WTC11 (cell line): ENCODE measurements around the gene KRTAP10-9. TPM values are rescaled to one million over a fixed set of nuclear protein-coding genes. Genes with fewer than 3 reads are reported as not detected.
"Not testable (repeated sequence)": the region's sequence is repeated elsewhere in the genome, so short reads cannot be mapped to it uniquely, and the experiment has no call there.

Experiments used
- ATAC-seq: fragments of 200-7000 bp; cut with Tn5 transposase; 2 replicates; pipeline ENCODE4 v1.10.0; 2021; ENCODE audit warnings: mild to moderate bottlenecking, moderate library complexity
- CTCF ChIA-PET: fragments of 300-600 bp; sonication (Branson Sonifier 250); formaldehyde crosslinking; loops from one replicate; lab custom pipeline; 2021; ENCODE audit warnings: antibody characterized with exemption; lab: Charles Lee
- POLR2A ChIA-PET: fragments of 350-600 bp; sonication (Branson Sonifier 250); formaldehyde crosslinking; loops from one replicate; lab custom pipeline; 2021; ENCODE audit warnings: antibody characterized with exemption; lab: Charles Lee
- DNase-seq: peaks from one replicate; pipeline ENCODE4 v3.0.0; 2021; ENCODE audit warnings: low spot score
- H3K27ac Mint-ChIP-seq: 2 replicates; pipeline ENCODE4 v1.8.0; 2021; ENCODE audit warnings: mixed read lengths
- H3K27me3 Mint-ChIP-seq: 2 replicates; pipeline ENCODE4 v1.8.0; 2021; ENCODE audit warnings: low read depth, mild to moderate bottlenecking, moderate library complexity, mixed read lengths
- H3K36me3 Mint-ChIP-seq: 2 replicates; pipeline ENCODE4 v1.8.0; 2021; ENCODE audit warnings: mixed read lengths
- H3K4me1 Mint-ChIP-seq: 2 replicates; pipeline ENCODE4 v1.8.0; 2022; ENCODE audit warnings: mixed read lengths
- H3K4me3 Mint-ChIP-seq: 2 replicates; pipeline ENCODE4 v1.8.0; 2021; ENCODE audit warnings: mild to moderate bottlenecking, moderate library complexity, mixed read lengths
- H3K9me3 Mint-ChIP-seq: 2 replicates; pipeline ENCODE4 v1.8.0; 2021; ENCODE audit warnings: mixed read lengths
- ATF6 ChIP-seq: sonication (generic); formaldehyde crosslinking; IDR thresholded peaks from 2 replicates; pipeline ENCODE4 v1.8.1; 2023; ENCODE audit warnings: mild to moderate bottlenecking, missing genetic modification reagents
- ELF4 ChIP-seq: sonication (generic); formaldehyde crosslinking; IDR thresholded peaks from 2 replicates; pipeline ENCODE4 v1.8.1; 2022; ENCODE audit warnings: low read depth, mild to moderate bottlenecking, moderate library complexity, missing genetic modification reagents
- ESRRA ChIP-seq: sonication (generic); formaldehyde crosslinking; IDR thresholded peaks from 2 replicates; pipeline ENCODE4 v1.8.1; 2022; ENCODE audit warnings: mild to moderate bottlenecking, missing genetic modification reagents, borderline replicate concordance
- ETV6 ChIP-seq: sonication (generic); formaldehyde crosslinking; IDR thresholded peaks from 2 replicates; pipeline ENCODE4 v1.8.1; 2022; ENCODE audit warnings: mild to moderate bottlenecking, missing genetic modification reagents
- FOXJ3 ChIP-seq: sonication (generic); formaldehyde crosslinking; IDR thresholded peaks from 2 replicates; pipeline ENCODE4 v1.9.0; 2021; ENCODE audit warnings: missing genetic modification reagents, mild to moderate bottlenecking, borderline replicate concordance
- IRF1 ChIP-seq: sonication (generic); formaldehyde crosslinking; IDR thresholded peaks from 2 replicates; pipeline ENCODE4 v1.8.0; 2023; ENCODE audit warnings: missing genetic modification reagents
- NR1H2 ChIP-seq: sonication (generic); formaldehyde crosslinking; IDR thresholded peaks from 2 replicates; pipeline ENCODE4 v1.9.0; 2021; ENCODE audit warnings: mild to moderate bottlenecking, moderate library complexity, missing genetic modification reagents
- ZNF416 ChIP-seq: fragments of 250-450 bp; sonication (Bioruptor Pico); IDR thresholded peaks from 2 replicates; pipeline ENCODE4 v1.9.0; 2021; ENCODE audit warnings: mild to moderate bottlenecking, inconsistent platforms
- ZNF423 ChIP-seq: fragments of 250-450 bp; sonication (Bioruptor Pico); IDR thresholded peaks from 2 replicates; pipeline ENCODE4 v2.1.2; 2022; ENCODE audit warnings: mild to moderate bottlenecking, moderate library complexity
- total RNA-seq: library from RNA; stranded (reverse); gene quantifications from 3 replicates; pipeline ENCODE4 v1.2.3, GENCODE V29; 2021
- TF ChIP-seq, protein P1 (sequence below): fragments of 250-450 bp; sonication (Bioruptor Pico); IDR thresholded peaks from 2 replicates; pipeline ENCODE4 v1.9.0; 2021; ENCODE audit warnings: mild to moderate bottlenecking, borderline replicate concordance
- TF ChIP-seq, protein P2 (sequence below): fragments of 250-450 bp; sonication (Bioruptor Pico); IDR thresholded peaks from 2 replicates; pipeline ENCODE4 v2.1.2; 2022; ENCODE audit warnings: mild to moderate bottlenecking, moderate library complexity
- TF ChIP-seq, protein P3 (sequence below): fragments of 250-450 bp; sonication (Bioruptor Pico); IDR thresholded peaks from 2 replicates; pipeline ENCODE4 v1.9.0; 2021; ENCODE audit warnings: mild to moderate bottlenecking
- TF ChIP-seq, protein P4 (sequence below): sonication (generic); formaldehyde crosslinking; IDR thresholded peaks from 2 replicates; pipeline ENCODE4 v1.8.0; 2022; ENCODE audit warnings: mild to moderate bottlenecking, missing genetic modification reagents
- TF ChIP-seq, protein P5 (sequence below): sonication (generic); formaldehyde crosslinking; IDR thresholded peaks from 2 replicates; pipeline ENCODE4 v1.8.1; 2022; ENCODE audit warnings: low read depth, mild to moderate bottlenecking, moderate library complexity, missing genetic modification reagents, borderline replicate concordance

KRTAP10-9 gene
- total RNA-seq, 1 experiment from 2014 or later = not detected

DNA sequence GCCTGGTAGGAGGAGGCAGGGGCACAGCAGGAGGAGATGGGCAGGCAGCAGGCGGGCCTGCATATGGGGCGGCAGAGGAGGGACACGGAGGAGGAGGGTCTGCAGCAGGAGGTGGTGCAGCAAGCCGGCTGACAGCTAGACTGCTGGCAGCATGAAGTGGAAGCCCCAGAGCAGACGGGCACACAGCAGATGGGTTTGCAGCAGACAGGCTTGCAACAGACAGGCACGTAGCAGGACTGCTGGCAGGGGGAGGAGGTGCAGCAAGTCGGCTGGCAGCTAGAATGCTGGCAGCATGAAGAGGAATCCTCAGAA lies 47.1 kb upstream of the KRTAP10-9 start (continued):
- TF ChIP-seq, protein P1, sequence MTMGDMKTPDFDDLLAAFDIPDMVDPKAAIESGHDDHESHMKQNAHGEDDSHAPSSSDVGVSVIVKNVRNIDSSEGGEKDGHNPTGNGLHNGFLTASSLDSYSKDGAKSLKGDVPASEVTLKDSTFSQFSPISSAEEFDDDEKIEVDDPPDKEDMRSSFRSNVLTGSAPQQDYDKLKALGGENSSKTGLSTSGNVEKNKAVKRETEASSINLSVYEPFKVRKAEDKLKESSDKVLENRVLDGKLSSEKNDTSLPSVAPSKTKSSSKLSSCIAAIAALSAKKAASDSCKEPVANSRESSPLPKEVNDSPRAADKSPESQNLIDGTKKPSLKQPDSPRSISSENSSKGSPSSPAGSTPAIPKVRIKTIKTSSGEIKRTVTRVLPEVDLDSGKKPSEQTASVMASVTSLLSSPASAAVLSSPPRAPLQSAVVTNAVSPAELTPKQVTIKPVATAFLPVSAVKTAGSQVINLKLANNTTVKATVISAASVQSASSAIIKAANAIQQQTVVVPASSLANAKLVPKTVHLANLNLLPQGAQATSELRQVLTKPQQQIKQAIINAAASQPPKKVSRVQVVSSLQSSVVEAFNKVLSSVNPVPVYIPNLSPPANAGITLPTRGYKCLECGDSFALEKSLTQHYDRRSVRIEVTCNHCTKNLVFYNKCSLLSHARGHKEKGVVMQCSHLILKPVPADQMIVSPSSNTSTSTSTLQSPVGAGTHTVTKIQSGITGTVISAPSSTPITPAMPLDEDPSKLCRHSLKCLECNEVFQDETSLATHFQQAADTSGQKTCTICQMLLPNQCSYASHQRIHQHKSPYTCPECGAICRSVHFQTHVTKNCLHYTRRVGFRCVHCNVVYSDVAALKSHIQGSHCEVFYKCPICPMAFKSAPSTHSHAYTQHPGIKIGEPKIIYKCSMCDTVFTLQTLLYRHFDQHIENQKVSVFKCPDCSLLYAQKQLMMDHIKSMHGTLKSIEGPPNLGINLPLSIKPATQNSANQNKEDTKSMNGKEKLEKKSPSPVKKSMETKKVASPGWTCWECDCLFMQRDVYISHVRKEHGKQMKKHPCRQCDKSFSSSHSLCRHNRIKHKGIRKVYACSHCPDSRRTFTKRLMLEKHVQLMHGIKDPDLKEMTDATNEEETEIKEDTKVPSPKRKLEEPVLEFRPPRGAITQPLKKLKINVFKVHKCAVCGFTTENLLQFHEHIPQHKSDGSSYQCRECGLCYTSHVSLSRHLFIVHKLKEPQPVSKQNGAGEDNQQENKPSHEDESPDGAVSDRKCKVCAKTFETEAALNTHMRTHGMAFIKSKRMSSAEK (CRISPR knock-in tag) = no peak
- TF ChIP-seq ATF6 (no peak), ELF4 (no peak), ESRRA (no peak)
- TF ChIP-seq, protein P2, sequence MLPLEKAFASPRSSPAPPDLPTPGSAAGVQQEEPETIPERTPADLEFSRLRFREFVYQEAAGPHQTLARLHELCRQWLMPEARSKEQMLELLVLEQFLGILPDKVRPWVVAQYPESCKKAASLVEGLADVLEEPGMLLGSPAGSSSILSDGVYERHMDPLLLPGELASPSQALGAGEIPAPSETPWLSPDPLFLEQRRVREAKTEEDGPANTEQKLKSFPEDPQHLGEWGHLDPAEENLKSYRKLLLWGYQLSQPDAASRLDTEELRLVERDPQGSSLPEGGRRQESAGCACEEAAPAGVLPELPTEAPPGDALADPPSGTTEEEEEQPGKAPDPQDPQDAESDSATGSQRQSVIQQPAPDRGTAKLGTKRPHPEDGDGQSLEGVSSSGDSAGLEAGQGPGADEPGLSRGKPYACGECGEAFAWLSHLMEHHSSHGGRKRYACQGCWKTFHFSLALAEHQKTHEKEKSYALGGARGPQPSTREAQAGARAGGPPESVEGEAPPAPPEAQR (CRISPR knock-in tag) = no peak
- TF ChIP-seq, protein P3, sequence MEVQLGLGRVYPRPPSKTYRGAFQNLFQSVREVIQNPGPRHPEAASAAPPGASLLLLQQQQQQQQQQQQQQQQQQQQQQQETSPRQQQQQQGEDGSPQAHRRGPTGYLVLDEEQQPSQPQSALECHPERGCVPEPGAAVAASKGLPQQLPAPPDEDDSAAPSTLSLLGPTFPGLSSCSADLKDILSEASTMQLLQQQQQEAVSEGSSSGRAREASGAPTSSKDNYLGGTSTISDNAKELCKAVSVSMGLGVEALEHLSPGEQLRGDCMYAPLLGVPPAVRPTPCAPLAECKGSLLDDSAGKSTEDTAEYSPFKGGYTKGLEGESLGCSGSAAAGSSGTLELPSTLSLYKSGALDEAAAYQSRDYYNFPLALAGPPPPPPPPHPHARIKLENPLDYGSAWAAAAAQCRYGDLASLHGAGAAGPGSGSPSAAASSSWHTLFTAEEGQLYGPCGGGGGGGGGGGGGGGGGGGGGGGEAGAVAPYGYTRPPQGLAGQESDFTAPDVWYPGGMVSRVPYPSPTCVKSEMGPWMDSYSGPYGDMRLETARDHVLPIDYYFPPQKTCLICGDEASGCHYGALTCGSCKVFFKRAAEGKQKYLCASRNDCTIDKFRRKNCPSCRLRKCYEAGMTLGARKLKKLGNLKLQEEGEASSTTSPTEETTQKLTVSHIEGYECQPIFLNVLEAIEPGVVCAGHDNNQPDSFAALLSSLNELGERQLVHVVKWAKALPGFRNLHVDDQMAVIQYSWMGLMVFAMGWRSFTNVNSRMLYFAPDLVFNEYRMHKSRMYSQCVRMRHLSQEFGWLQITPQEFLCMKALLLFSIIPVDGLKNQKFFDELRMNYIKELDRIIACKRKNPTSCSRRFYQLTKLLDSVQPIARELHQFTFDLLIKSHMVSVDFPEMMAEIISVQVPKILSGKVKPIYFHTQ (CRISPR knock-in tag) = no peak

- DNase-seq, H3K27me3 Mint-ChIP-seq, H3K27ac Mint-ChIP-seq, H3K4me3 Mint-ChIP-seq, ATAC-seq, POLR2A ChIA-PET, H3K4me1 Mint-ChIP-seq: not testable (repeated sequence)
- CTCF ChIA-PET = interaction anchor here (1.0 to 2.2 kb wide), 4 partner anchors 31 to 213 kb away, joined by 3 to 9 read pairs (median 4); no protein-coding TSS in a partner anchor
- peaks cover 21% of the 10 kb centered on the region for H3K36me3 Mint-ChIP-seq
- H3K9me3 Mint-ChIP-seq = peaks cover 34% of the 10 kb centered on the region
Measured at GRCh38 chr21:44580231-44580821, 46.6 kb upstream of the KRTAP10-9 start, which contains the start of gene KRTAP10-5. Gene KRTAP10-5 (minus strand): TSS chr21:44580604. CDS start chr21:44580578, 26 bp downstream.

DNA sequence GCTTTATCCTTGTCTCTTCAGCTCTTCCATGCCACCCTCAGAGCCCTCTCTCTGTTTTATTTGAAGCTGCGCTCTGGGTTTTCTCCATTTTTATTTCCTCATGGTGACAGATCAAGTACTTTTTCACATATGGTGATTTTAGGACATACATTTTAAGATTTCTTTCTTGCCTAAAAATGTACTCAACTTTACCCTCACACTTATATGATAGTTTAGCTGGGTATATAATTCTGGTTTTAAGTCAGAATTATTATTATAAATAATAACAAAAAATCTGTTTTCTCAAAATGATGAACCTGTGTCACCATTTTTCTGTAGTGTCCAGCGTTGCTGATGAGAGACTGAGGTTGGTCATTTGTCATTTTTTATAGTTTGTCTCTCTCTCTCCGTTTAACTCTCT lies 45.7 kb upstream of the KRTAP10-9 start:
- CTCF ChIA-PET = interaction anchor here (0.6 to 2.2 kb wide), 3 partner anchors 38 to 138 kb away, joined by 4 read pairs; no protein-coding TSS in a partner anchor
- peaks cover 39% of the 10 kb centered on the region for H3K9me3 Mint-ChIP-seq
- TF ChIP-seq, protein P3 (CRISPR knock-in tag) = no peak
- TF ChIP-seq ETV6 (no peak), NR1H2 (no peak), ZNF423 (CRISPR knock-in tag) (no peak), IRF1 (CRISPR knock-in tag) (no peak), FOXJ3 (CRISPR knock-in tag) (no peak), ZNF416 (CRISPR knock-in tag) (no peak)
- TF ChIP-seq, protein P4, sequence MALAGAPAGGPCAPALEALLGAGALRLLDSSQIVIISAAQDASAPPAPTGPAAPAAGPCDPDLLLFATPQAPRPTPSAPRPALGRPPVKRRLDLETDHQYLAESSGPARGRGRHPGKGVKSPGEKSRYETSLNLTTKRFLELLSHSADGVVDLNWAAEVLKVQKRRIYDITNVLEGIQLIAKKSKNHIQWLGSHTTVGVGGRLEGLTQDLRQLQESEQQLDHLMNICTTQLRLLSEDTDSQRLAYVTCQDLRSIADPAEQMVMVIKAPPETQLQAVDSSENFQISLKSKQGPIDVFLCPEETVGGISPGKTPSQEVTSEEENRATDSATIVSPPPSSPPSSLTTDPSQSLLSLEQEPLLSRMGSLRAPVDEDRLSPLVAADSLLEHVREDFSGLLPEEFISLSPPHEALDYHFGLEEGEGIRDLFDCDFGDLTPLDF (CRISPR knock-in tag) = no peak
- TF ChIP-seq, protein P5, sequence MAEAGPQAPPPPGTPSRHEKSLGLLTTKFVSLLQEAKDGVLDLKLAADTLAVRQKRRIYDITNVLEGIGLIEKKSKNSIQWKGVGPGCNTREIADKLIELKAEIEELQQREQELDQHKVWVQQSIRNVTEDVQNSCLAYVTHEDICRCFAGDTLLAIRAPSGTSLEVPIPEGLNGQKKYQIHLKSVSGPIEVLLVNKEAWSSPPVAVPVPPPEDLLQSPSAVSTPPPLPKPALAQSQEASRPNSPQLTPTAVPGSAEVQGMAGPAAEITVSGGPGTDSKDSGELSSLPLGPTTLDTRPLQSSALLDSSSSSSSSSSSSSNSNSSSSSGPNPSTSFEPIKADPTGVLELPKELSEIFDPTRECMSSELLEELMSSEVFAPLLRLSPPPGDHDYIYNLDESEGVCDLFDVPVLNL = no peak

More for the DNA sequence above, 45.7 kb upstream of the KRTAP10-9 start:
- POLR2A ChIA-PET = no interaction called here
- ATAC-seq (no peak), DNase-seq (no peak)
- H3K4me1 Mint-ChIP-seq = peaks cover 6% of the 10 kb centered on the region; the same call in 1 of the 2 replicates
- H3K27me3 Mint-ChIP-seq = peaks cover 3% of the 10 kb centered on the region; the same call in 1 of the 2 replicates
- H3K27ac Mint-ChIP-seq = no peak overlapping the region
- peaks cover 21% of the 10 kb centered on the region for H3K36me3 Mint-ChIP-seq
- H3K4me3 Mint-ChIP-seq = no peak overlapping the region
